Placental epithelial cell (primary cell): ENCODE data around the gene CHIC2. TPM values are rescaled to one million over a fixed set of nuclear protein-coding genes. Genes with fewer than 3 reads are reported as not detected.

Experiments used
- small RNA-seq: library from RNA; depleted of rRNA; stranded (forward); fragments of <200 nt; gene quantifications from one replicate; pipeline ENCODE3, GENCODE V24; 2012
- total RNA-seq: library from RNA; depleted of rRNA; stranded (reverse); fragments of >200 nt; gene quantifications from 2 replicates; pipeline ENCODE4 v1.2.3, GENCODE V29; 2012

The CHIC2 gene
- total RNA-seq: 87.6 and 168 TPM in 2 replicates

GRCh38 chr4:54064317-54065111 lies at the start of gene CHIC2:
Gene CHIC2, minus strand, starts transcription at chr4:54064605. Its CDS starts 305 bp downstream, at chr4:54064300.

DNA sequence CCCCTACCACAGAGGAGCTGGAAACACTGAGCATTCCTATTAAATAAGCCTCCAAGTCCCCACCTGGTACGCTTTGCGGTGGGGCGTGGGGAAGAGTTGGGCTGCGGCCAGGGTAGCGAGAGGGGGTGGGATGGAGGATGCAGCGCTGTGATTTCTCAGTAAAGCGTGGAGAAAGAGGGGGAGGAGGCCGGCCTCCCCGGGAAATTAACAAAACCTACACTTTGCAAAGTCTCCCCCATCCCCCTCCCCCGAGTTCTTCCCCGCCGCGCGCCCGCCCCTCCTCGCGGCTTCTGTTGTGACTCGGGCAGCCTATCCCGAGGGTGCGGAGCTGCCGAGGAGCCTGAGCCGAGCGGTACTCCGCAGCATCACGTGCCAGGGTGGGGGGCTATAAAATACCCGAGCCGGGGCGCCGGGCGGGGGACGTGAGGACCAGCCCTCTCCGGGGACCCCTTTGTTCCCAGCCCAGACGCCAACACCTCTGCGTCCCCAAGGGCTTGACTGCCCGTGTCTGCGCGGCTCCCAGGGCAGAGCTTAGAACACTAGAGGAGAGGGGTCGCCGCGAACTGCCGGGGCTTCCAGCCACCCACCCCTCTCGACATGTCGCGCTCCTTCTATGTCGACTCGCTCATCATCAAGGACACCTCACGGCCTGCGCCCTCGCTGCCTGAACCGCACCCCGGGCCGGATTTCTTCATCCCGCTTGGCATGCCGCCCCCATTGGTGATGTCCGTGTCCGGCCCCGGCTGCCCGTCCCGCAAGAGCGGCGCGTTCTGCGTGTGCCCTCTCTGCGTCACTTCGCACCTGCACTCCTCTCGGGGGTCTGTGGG lies 35.6 kb upstream of the CHIC2 start, which contains the start of gene GSX2:
TSS of gene GSX2 (plus strand) at position 416 of the 827 bp plus-strand sequence. CDS start at position 598, 182 bp downstream.

Small RNAs within 50 kb of the gene (small RNA-seq; reads per million reads assigned to genes)
- gene AC110792.1 (0.09 reads per million), gene AC110792.3 (not detected)

Other genes starting within 250 kb of the CHIC2 start
- gene GSX2, start 35.6 kb upstream of the CHIC2 start, total RNA-seq: not detected in 2 replicates
- gene PDGFRA, start 164.7 kb upstream of the CHIC2 start, total RNA-seq: 0.76 and 2.0 TPM in 2 replicates